OCI-LY7 (cell line): ENCODE data around the gene NEU2. TPM values are rescaled to one million over a fixed set of nuclear protein-coding genes. Genes with fewer than 3 reads are reported as not detected.

Source experiments
- BruUV-seq: library from RNA; stranded (reverse); fragments of 400-500 nt; replicated peaks from 2 replicates; lab custom pipeline; 2021; lab: Mats Ljungman, UMichigan
- CTCF ChIA-PET: fragments of 300-600 bp; sonication (Branson Sonifier 250); formaldehyde crosslinking; loops from one replicate; lab custom pipeline; 2022; ENCODE audit warnings: antibody characterized with exemption; ENCODE audit not compliant: unreplicated experiment; lab: Charles Lee
- POLR2A ChIA-PET: fragments of 300-600 bp; sonication (Branson Sonifier 250); formaldehyde crosslinking; loops from one replicate; lab custom pipeline; 2022; ENCODE audit warnings: antibody characterized with exemption; lab: Charles Lee
- DNase-seq: peaks from one replicate; pipeline ENCODE4 v3.0.0-alpha.2; 2015; ENCODE audit warnings: low spot score
- H2AFZ ChIP-seq: fragments of 200-600 bp; sonication (generic), shearing (Covaris generic); 2 replicates; pipeline ENCODE4 v1.6.1; 2014; ENCODE audit warnings: mild to moderate bottlenecking, antibody characterized with exemption, low read length, moderate library complexity
- H3K27ac ChIP-seq: fragments of 200-600 bp; sonication (generic); 2 replicates; pipeline ENCODE4 v1.5.1; 2014; ENCODE audit warnings: mixed run types, low read depth, mild to moderate bottlenecking, moderate library complexity, low read length, inconsistent platforms; ENCODE audit not compliant: poor library complexity, severe bottlenecking
- H3K36me3 ChIP-seq: fragments of 200-600 bp; sonication (generic); 2 replicates; pipeline ENCODE4 v1.6.1; 2014; ENCODE audit warnings: mild to moderate bottlenecking, antibody characterized with exemption, low read length, moderate library complexity, mixed read lengths; ENCODE audit not compliant: insufficient read depth
- H3K4me1 ChIP-seq: fragments of 200-600 bp; sonication (generic); 2 replicates; pipeline ENCODE4 v1.5.1; 2014; ENCODE audit warnings: mild to moderate bottlenecking, low read length; ENCODE audit not compliant: insufficient read depth, poor library complexity, severe bottlenecking
- H3K4me2 ChIP-seq: fragments of 200-600 bp; sonication (generic); 2 replicates; pipeline ENCODE4 v1.6.1; 2014; ENCODE audit warnings: mild to moderate bottlenecking, low read length
- H3K4me3 ChIP-seq: fragments of 200-600 bp; sonication (generic); 2 replicates; pipeline ENCODE4 v1.5.1; 2014; ENCODE audit warnings: mild to moderate bottlenecking, low read depth, low read length; ENCODE audit not compliant: poor library complexity, severe bottlenecking
- H3K79me2 ChIP-seq: fragments of 200-600 bp; sonication (generic); 2 replicates; pipeline ENCODE4 v1.6.1; 2016; ENCODE audit warnings: low read depth, mild to moderate bottlenecking, low read length, moderate library complexity, mixed read lengths; ENCODE audit not compliant: insufficient read depth
- H3K9me2 ChIP-seq: fragments of 200-600 bp; sonication (generic); 2 replicates; pipeline ENCODE4 v1.6.1; 2016; ENCODE audit warnings: mild to moderate bottlenecking, low read length, mixed read lengths; ENCODE audit not compliant: insufficient read depth
- H3K9me3 ChIP-seq: fragments of 200-600 bp; sonication (generic); 2 replicates; pipeline ENCODE4 v1.6.1; 2014; ENCODE audit warnings: mild to moderate bottlenecking, mixed run types, low read length, mixed read lengths
- H4K20me1 ChIP-seq: fragments of 200-600 bp; sonication (generic); 2 replicates; pipeline ENCODE4 v1.6.1; 2014; ENCODE audit warnings: mild to moderate bottlenecking, antibody characterized with exemption, low read length, moderate library complexity, mixed read lengths; ENCODE audit not compliant: insufficient read depth
- EZH2phosphoT487 ChIP-seq: fragments of 200-600 bp; sonication (generic); IDR thresholded peaks from 2 replicates; pipeline ENCODE4 v1.6.1; 2018; ENCODE audit warnings: low read depth, borderline replicate concordance, mild to moderate bottlenecking, mixed run types, antibody characterized with exemption, low read length, moderate library complexity, mixed read lengths
- intact Hi-C: fragments of 100-400 bp; cut with micrococcal nuclease; formaldehyde crosslinking; loops from one replicate; pipeline ENCODE4 v1.10.0; 2022; ENCODE audit not compliant: unreplicated experiment
- total RNA-seq, 2 experiments: library from RNA; depleted of rRNA in 1 of 2; stranded (reverse); fragments of >200 nt in 1 of 2; shearing (Covaris generic) in 1 of 2; gene quantifications; 2 replicates each; pipeline ENCODE4 v1.2.3, GENCODE V29; 2014 to 2022
- TF ChIP-seq, protein P1 (sequence below): fragments of 200-600 bp; sonication (generic); conservative IDR thresholded peaks from 2 replicates; pipeline ENCODE4 v1.5.1; 2014; ENCODE audit warnings: mild to moderate bottlenecking, antibody characterized with exemption, low read length, moderate library complexity, mixed read lengths

Gene NEU2
- total RNA-seq, 2 experiments from 2014 or later = not detected

GRCh38 chr2:233059797-233060500 lies 27.5 kb downstream of the NEU2 start, which contains the start of gene INPP5D:
TSS of gene INPP5D (plus strand) at chr2:233060342. CDS start at chr2:233060479, 137 bp downstream.
- CTCF ChIA-PET = interaction anchor here (0.6 to 1.8 kb wide), 12 partner anchors 11 to 218 kb away, joined by 3 to 13 read pairs (median 4); partner anchors contain the start of gene ATG16L1
- Histone ChIP-seq H4K20me1 (peaks cover 29% of the 10 kb centered on the region), H3K4me2 (peak within 1 kb of the TSS; percentile 98), H2AFZ (peak within 1 kb of the TSS; percentile 84), H3K27ac (peak within 1 kb of the TSS; percentile 87), H3K9me3 (no peaks in the 10 kb centered on the region), H3K36me3 (peaks cover 24% of the 10 kb centered on the region), H3K4me1 (peaks cover 38% of the 10 kb centered on the region), H3K9me2 (no peaks in the 10 kb centered on the region), H3K4me3 (peak within 1 kb of the TSS; percentile 81), H3K79me2 (peaks cover 42% of the 10 kb centered on the region)
- peak; percentile 94 for DNase-seq
- POLR2A ChIA-PET = interaction anchor here (0.6 to 3.4 kb wide), 24 partner anchors 8 to 1280 kb away, joined by 3 to 40 read pairs (median 6); partner anchors contain the start of gene ATG16L1
- intact Hi-C loops = loop anchor here (1.0 to 10.0 kb wide), 4 partner anchors 65 to 295 kb away; partner anchors contain the start of gene ATG16L1
- no TSS peak for BruUV-seq
- TF ChIP-seq, protein P1, sequence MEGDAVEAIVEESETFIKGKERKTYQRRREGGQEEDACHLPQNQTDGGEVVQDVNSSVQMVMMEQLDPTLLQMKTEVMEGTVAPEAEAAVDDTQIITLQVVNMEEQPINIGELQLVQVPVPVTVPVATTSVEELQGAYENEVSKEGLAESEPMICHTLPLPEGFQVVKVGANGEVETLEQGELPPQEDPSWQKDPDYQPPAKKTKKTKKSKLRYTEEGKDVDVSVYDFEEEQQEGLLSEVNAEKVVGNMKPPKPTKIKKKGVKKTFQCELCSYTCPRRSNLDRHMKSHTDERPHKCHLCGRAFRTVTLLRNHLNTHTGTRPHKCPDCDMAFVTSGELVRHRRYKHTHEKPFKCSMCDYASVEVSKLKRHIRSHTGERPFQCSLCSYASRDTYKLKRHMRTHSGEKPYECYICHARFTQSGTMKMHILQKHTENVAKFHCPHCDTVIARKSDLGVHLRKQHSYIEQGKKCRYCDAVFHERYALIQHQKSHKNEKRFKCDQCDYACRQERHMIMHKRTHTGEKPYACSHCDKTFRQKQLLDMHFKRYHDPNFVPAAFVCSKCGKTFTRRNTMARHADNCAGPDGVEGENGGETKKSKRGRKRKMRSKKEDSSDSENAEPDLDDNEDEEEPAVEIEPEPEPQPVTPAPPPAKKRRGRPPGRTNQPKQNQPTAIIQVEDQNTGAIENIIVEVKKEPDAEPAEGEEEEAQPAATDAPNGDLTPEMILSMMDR = no peak
- TF ChIP-seq EZH2phosphoT487 = no peak

GRCh38 chr2:233060501-233060979 lies 28.1 kb downstream of the NEU2 start:
- Histone ChIP-seq H4K20me1 (peaks cover 29% of the 10 kb centered on the region), H2AFZ (no peak overlapping the region), H3K9me3 (no peaks in the 10 kb centered on the region), H3K4me1 (peaks cover 38% of the 10 kb centered on the region), H3K4me2 (peak overlapping the region; percentile 98), H3K27ac (peak overlapping the region; percentile 87), H3K4me3 (peak overlapping the region; percentile 81), H3K9me2 (no peaks in the 10 kb centered on the region), H3K79me2 (peaks cover 42% of the 10 kb centered on the region), H3K36me3 (peaks cover 27% of the 10 kb centered on the region)
- no TSS peak for BruUV-seq
- CTCF ChIA-PET = interaction anchor here (0.6 to 1.8 kb wide), 11 partner anchors 12 to 218 kb away, joined by 3 to 13 read pairs (median 4); no protein-coding TSS in a partner anchor
- POLR2A ChIA-PET = interaction anchor here (0.6 to 3.4 kb wide), 27 partner anchors 9 to 794 kb away, joined by 3 to 40 read pairs (median 6); partner anchors contain the start of genes ATG16L1 and HJURP
- DNase-seq = peak; percentile 42
- intact Hi-C loops = loop anchor here (1.0 to 5.0 kb wide), 3 partner anchors 64 to 191 kb away; partner anchors contain the start of gene ATG16L1
- no peak for TF ChIP-seq EZH2phosphoT487
- TF ChIP-seq, protein P1 = no peak
